Smooth muscle cell (in vitro differentiated cells): ENCODE measurements around the gene BRICD5. TPM values are rescaled to one million over a fixed set of nuclear protein-coding genes. Genes with fewer than 3 reads are reported as not detected.

Experiments used
- DNase-seq: peaks from one replicate; lab custom pipeline; 2025; ENCODE audit not compliant: unreplicated experiment; lab: John Stamatoyannopoulos, UW
- H2AFZ ChIP-seq: fragments of 200-600 bp; sonication (generic); 2 replicates; pipeline ENCODE4 v1.6.0; 2016; ENCODE audit warnings: antibody characterized with exemption, low read depth, mild to moderate bottlenecking
- H3F3A ChIP-seq: fragments of 200-600 bp; sonication (generic); 2 replicates; pipeline ENCODE4 v1.6.0; 2017; ENCODE audit warnings: antibody characterized with exemption, low read depth
- H3K27ac ChIP-seq: fragments of 200-600 bp; sonication (generic); 2 replicates; pipeline ENCODE4 v1.5.1; 2016; ENCODE audit warnings: low read depth, mild to moderate bottlenecking
- H3K27me3 ChIP-seq: fragments of 200-600 bp; sonication (generic); 2 replicates; pipeline ENCODE4 v1.6.1; 2016; ENCODE audit warnings: low read depth, mild to moderate bottlenecking
- H3K36me3 ChIP-seq: fragments of 200-600 bp; sonication (generic); 2 replicates; pipeline ENCODE4 v1.5.1; 2016; ENCODE audit warnings: low read depth
- H3K4me1 ChIP-seq: fragments of 200-600 bp; sonication (generic); 2 replicates; pipeline ENCODE4 v1.5.1; 2016; ENCODE audit warnings: low read depth
- H3K4me2 ChIP-seq: fragments of 200-600 bp; sonication (generic); 2 replicates; pipeline ENCODE4 v1.6.0; 2016; ENCODE audit warnings: mild to moderate bottlenecking
- H3K4me3 ChIP-seq: fragments of 200-600 bp; sonication (generic); 2 replicates; pipeline ENCODE4 v1.5.1; 2016; ENCODE audit warnings: mild to moderate bottlenecking
- H3K79me2 ChIP-seq: fragments of 200-600 bp; sonication (generic); 2 replicates; pipeline ENCODE4 v1.6.0; 2016; ENCODE audit warnings: low read depth, mild to moderate bottlenecking
- H3K9ac ChIP-seq: fragments of 200-600 bp; sonication (generic); 2 replicates; pipeline ENCODE4 v1.6.0; 2016; ENCODE audit warnings: low read depth
- H3K9me3 ChIP-seq: fragments of 200-600 bp; sonication (generic); replicated peaks from 2 replicates; pipeline ENCODE4 v1.5.1; 2016; ENCODE audit warnings: low read depth
- H4K20me1 ChIP-seq: fragments of 200-600 bp; sonication (generic); 2 replicates; pipeline ENCODE4 v1.6.0; 2016; ENCODE audit warnings: low read depth
- WGBS: methylation state at CpG from one replicate; pipeline ENCODE4 v1.1.7; 2016; ENCODE audit warnings: low lambda C conversion rate; 5-methylcytosine and 5-hydroxymethylcytosine counted together
- polyA plus RNA-seq: library from polyadenylated mRNA; unstranded; fragments of >200 nt; fragmentation: Nextera tagmentation; extraction: Ambion mirVana; gene quantifications from 2 replicates; pipeline ENCODE4 v1.2.1, GENCODE V29; 2016
- total RNA-seq: library from RNA; depleted of rRNA; stranded (reverse); fragments of >200 nt; gene quantifications from 2 replicates; pipeline ENCODE4 v1.2.3, GENCODE V29; 2014
- TF ChIP-seq, protein P1 (sequence below): fragments of 200-600 bp; sonication (generic); IDR thresholded peaks from 2 replicates; pipeline ENCODE4 v1.5.1; 2017; ENCODE audit warnings: borderline replicate concordance, mild to moderate bottlenecking, antibody characterized with exemption; ENCODE audit not compliant: insufficient read depth, poor library complexity, severe bottlenecking

Gene BRICD5
- total and polyA plus RNA-seq, 2 experiments from 2014 or later, result 2.0 to 4.7 TPM

DNA sequence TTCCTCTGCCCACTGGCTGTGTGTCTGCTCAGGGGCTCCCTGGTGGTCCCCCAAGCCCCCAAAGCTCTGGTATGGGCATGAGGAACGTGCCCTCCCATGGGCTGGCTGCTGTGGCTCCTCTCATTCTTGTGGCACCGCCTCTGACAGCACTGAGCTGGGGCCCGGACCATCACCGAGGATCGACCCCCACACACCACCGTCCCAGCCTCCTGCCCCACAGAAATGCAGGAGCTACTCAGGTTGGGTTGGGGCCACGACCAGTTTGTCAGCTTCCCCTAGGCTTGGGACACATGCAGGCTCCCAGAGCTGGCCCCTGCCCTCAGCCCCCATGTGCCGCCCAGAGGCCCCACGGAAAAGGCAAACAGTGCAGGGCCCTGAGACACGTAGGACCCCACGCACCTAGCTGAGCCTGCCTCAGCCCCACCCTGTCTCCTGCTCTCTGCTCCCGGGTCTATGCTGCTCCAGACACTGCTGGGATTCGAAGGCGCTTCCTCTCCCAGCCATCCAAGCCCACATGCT is 11.0 kb downstream of the BRICD5 start:
- H3K36me3 ChIP-seq, result no peaks in the 10 kb centered on the region
- no peaks in the 10 kb centered on the region for H3K79me2 ChIP-seq
- H3K4me2 ChIP-seq, result no peak overlapping the region
- TF ChIP-seq, protein P1, sequence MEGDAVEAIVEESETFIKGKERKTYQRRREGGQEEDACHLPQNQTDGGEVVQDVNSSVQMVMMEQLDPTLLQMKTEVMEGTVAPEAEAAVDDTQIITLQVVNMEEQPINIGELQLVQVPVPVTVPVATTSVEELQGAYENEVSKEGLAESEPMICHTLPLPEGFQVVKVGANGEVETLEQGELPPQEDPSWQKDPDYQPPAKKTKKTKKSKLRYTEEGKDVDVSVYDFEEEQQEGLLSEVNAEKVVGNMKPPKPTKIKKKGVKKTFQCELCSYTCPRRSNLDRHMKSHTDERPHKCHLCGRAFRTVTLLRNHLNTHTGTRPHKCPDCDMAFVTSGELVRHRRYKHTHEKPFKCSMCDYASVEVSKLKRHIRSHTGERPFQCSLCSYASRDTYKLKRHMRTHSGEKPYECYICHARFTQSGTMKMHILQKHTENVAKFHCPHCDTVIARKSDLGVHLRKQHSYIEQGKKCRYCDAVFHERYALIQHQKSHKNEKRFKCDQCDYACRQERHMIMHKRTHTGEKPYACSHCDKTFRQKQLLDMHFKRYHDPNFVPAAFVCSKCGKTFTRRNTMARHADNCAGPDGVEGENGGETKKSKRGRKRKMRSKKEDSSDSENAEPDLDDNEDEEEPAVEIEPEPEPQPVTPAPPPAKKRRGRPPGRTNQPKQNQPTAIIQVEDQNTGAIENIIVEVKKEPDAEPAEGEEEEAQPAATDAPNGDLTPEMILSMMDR, result no peak
- no peak overlapping the region for H3K4me3 ChIP-seq
- no peaks in the 10 kb centered on the region for H4K20me1 ChIP-seq
- peaks cover 41% of the 10 kb centered on the region for H3K27me3 ChIP-seq
- 74% methylated on average over 14 of the region's 14 CpGs for WGBS
- no peaks in the 10 kb centered on the region for H3K4me1 ChIP-seq
- H3K9ac ChIP-seq, result no peak overlapping the region
- no peaks in the 10 kb centered on the region for H3K9me3 ChIP-seq
- no peaks in the 10 kb centered on the region for H3F3A ChIP-seq
- no peak overlapping the region for H2AFZ ChIP-seq
- no peak for DNase-seq
- no peak overlapping the region for H3K27ac ChIP-seq

DNA sequence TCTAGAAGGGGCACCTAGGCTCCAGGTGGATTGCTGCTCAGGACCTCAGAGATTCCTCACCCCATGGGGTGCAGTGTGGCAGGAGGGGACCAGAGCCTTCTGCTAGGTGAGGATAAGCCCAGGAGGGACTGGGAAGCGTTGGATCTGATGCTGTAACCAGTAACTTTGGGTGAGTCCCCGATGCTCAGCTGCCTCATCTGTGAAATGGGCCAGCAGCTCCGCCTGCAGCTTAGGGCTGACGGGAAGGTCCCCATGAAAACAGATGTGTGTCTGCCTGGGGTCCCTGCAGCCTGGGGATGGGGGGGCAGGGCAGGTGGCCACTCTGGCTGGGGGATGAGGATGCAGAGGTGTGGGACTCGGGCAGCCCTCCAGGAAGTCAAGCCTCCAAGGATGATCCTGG is 11.6 kb downstream of the BRICD5 start:
- DNase-seq, result no peak
- Histone ChIP-seq H3K9ac (no peak overlapping the region), H3F3A (no peaks in the 10 kb centered on the region), H3K4me3 (no peak overlapping the region), H2AFZ (no peak overlapping the region), H3K27ac (no peak overlapping the region), H3K4me1 (no peaks in the 10 kb centered on the region), H3K79me2 (no peaks in the 10 kb centered on the region), H4K20me1 (no peaks in the 10 kb centered on the region), H3K27me3 (peaks cover 43% of the 10 kb centered on the region), H3K4me2 (no peak overlapping the region), H3K9me3 (no peaks in the 10 kb centered on the region), H3K36me3 (no peaks in the 10 kb centered on the region)
- TF ChIP-seq, protein P1, result no peak
- WGBS, result 92% methylated on average over 5 of the region's 5 CpGs

DNA sequence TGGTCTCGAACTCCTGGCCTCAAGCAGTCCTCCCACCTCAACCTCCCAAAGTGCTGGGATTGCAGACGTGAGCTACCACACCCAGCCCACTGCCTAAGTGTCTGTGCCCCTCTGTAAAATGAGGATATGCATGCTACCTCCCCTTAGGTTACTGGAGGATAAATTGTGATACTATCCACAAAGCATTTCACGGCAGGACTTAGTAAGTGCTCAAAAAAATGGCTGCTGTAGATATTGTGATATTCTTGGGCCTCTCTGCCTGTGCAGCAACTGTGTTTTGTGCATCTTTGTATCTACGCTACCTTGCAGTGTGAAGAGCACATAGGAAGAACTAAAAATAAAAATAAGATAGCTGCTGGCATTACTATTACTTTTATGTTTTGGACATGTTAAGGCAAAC is 12.4 kb downstream of the BRICD5 start:
- 75% methylated on average over 4 of the region's 4 CpGs for WGBS
- peaks cover 43% of the 10 kb centered on the region for H3K27me3 ChIP-seq

DNA sequence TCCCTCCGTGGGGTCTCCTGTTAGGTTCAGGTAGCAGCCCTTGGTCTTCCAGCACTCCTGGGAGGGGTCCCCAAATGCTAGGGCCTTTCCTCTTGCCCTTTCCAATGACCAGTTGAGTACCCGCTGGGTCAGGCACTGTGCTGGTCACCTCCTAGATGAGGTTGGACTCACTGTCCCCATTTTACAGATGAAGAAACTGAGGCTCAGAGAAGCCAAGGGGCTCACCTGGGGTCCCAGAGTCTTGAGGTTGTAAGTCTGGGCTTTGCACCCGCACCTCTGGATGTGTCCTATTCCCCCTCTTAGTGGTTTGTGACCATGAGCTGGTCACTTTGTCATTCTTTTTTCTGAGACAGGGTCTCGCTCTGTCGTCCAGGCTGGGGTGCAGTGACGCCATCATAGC is 12.9 kb downstream of the BRICD5 start:
- Histone ChIP-seq H3K27ac (no peak overlapping the region), H3K4me3 (no peak overlapping the region), H3F3A (no peaks in the 10 kb centered on the region), H3K36me3 (no peaks in the 10 kb centered on the region), H3K79me2 (no peaks in the 10 kb centered on the region), H3K27me3 (peaks cover 43% of the 10 kb centered on the region), H3K9me3 (no peaks in the 10 kb centered on the region), H2AFZ (no peak overlapping the region), H3K4me2 (no peak overlapping the region), H3K9ac (no peak overlapping the region), H4K20me1 (no peaks in the 10 kb centered on the region), H3K4me1 (no peaks in the 10 kb centered on the region)
- TF ChIP-seq, protein P1, result no peak
- 92% methylated on average over 6 of the region's 6 CpGs for WGBS
- DNase-seq, result no peak

More for the DNA sequence above, 12.4 kb downstream of the BRICD5 start:
- Histone ChIP-seq H3F3A (no peaks in the 10 kb centered on the region), H2AFZ (no peak overlapping the region), H3K4me3 (no peak overlapping the region), H3K4me1 (no peaks in the 10 kb centered on the region), H3K27ac (no peak overlapping the region), H3K4me2 (no peak overlapping the region), H3K36me3 (no peaks in the 10 kb centered on the region), H3K9ac (no peak overlapping the region), H3K9me3 (no peaks in the 10 kb centered on the region), H4K20me1 (no peaks in the 10 kb centered on the region), H3K79me2 (no peaks in the 10 kb centered on the region)
- TF ChIP-seq, protein P1, result no peak
- DNase-seq, result no peak
